ENCODE measurements around the gene TMEM238L.

The TMEM238L gene

GRCh38 chr17:10772425-10773380 lies 31.2 kb downstream of the TMEM238L start:
- TF ChIP-seq GATA2 (IDR thresholded peaks at IDR 0.05; ENCODE audit: low read depth, low read length) (no peak), GATA3 (IDR thresholded peaks at IDR 0.05; ENCODE audit: low read depth, low read length) (no peak)

GRCh38 chr17:10771148-10771547 lies 32.8 kb downstream of the TMEM238L start:
- TF ChIP-seq GATA3 (IDR thresholded peaks at IDR 0.05; ENCODE audit: low read depth, low read length) (no peak), GATA2 (IDR thresholded peaks at IDR 0.05; ENCODE audit: low read depth, low read length) (no peak)

- TF ChIP-seq GATA2 (IDR thresholded peaks at IDR 0.05; ENCODE audit: low read depth, low read length) (no peak), GATA3 (IDR thresholded peaks at IDR 0.05; ENCODE audit: low read depth, low read length) (no peak)
These were observed 34.1 kb downstream of the TMEM238L start for GRCh38 chr17:10769840-10770239.

GRCh38 chr17:10768750-10769251 lies 35.1 kb downstream of the TMEM238L start:
- TF ChIP-seq GATA2 (IDR thresholded peaks at IDR 0.05; ENCODE audit: low read depth, low read length) (no peak), GATA3 (IDR thresholded peaks at IDR 0.05; ENCODE audit: low read depth, low read length) (no peak)

- TF ChIP-seq GATA2 (IDR thresholded peaks at IDR 0.05; ENCODE audit: low read depth, low read length) = no peak
These were observed 36.7 kb downstream of the TMEM238L start for GRCh38 chr17:10767232-10767631.

GRCh38 chr17:10762037-10762436 lies 41.9 kb downstream of the TMEM238L start:
- no peak for TF ChIP-seq GATA2 (IDR thresholded peaks at IDR 0.05; ENCODE audit: low read depth, low read length)
- TF ChIP-seq GATA3 (IDR thresholded peaks at IDR 0.05; ENCODE audit: low read depth, low read length) = no peak

- TF ChIP-seq GATA3 (IDR thresholded peaks at IDR 0.05; ENCODE audit: low read depth, low read length) (no peak), GATA2 (IDR thresholded peaks at IDR 0.05; ENCODE audit: low read depth, low read length) (no peak)
These were observed 42.6 kb downstream of the TMEM238L start for GRCh38 chr17:10761281-10761680.

- TF ChIP-seq GATA2 (IDR thresholded peaks at IDR 0.05; ENCODE audit: low read depth, low read length) = no peak
- no peak for TF ChIP-seq GATA3 (IDR thresholded peaks at IDR 0.05; ENCODE audit: low read depth, low read length)
These were observed 45.8 kb downstream of the TMEM238L start for GRCh38 chr17:10758062-10758461.

- TF ChIP-seq GATA3 (IDR thresholded peaks at IDR 0.05; ENCODE audit: low read depth, low read length) (no peak), GATA2 (IDR thresholded peaks at IDR 0.05; ENCODE audit: low read depth, low read length) (no peak)
These were observed 46.3 kb downstream of the TMEM238L start for GRCh38 chr17:10757647-10758046.

GRCh38 chr17:10757067-10757466 lies 46.8 kb downstream of the TMEM238L start:
- no peak for TF ChIP-seq GATA2 (IDR thresholded peaks at IDR 0.05; ENCODE audit: low read depth, low read length)
- TF ChIP-seq GATA3 (IDR thresholded peaks at IDR 0.05; ENCODE audit: low read depth, low read length) = no peak

GRCh38 chr17:10756619-10757018 lies 47.3 kb downstream of the TMEM238L start:
- TF ChIP-seq GATA3 (IDR thresholded peaks at IDR 0.05; ENCODE audit: low read depth, low read length) = no peak
- TF ChIP-seq GATA2 (IDR thresholded peaks at IDR 0.05; ENCODE audit: low read depth, low read length) = no peak

GRCh38 chr17:10756185-10756584 lies 47.7 kb downstream of the TMEM238L start:
- TF ChIP-seq GATA2 (IDR thresholded peaks at IDR 0.05; ENCODE audit: low read depth, low read length) (no peak), GATA3 (IDR thresholded peaks at IDR 0.05; ENCODE audit: low read depth, low read length) (no peak)

GRCh38 chr17:10755592-10756127 lies 48.2 kb downstream of the TMEM238L start:
- TF ChIP-seq GATA2 (IDR thresholded peaks at IDR 0.05; ENCODE audit: low read depth, low read length) (no peak), GATA3 (IDR thresholded peaks at IDR 0.05; ENCODE audit: low read depth, low read length) (no peak)

GRCh38 chr17:10754861-10755591 lies 48.9 kb downstream of the TMEM238L start:
- TF ChIP-seq GATA3 (IDR thresholded peaks at IDR 0.05; ENCODE audit: low read depth, low read length) (no peak), GATA2 (IDR thresholded peaks at IDR 0.05; ENCODE audit: low read depth, low read length) (no peak)
